Measurements from ENCODE around the gene TEX38. TPM values are rescaled to one million over a fixed set of nuclear protein-coding genes. Genes with fewer than 3 reads are reported as not detected.

TEX38 gene
- total RNA-seq (not detected), total RNA-seq (0 to 0.17 (median 0) reads per million in 29 experiments)
- not detected for total RNA-seq (2013)

DNA sequence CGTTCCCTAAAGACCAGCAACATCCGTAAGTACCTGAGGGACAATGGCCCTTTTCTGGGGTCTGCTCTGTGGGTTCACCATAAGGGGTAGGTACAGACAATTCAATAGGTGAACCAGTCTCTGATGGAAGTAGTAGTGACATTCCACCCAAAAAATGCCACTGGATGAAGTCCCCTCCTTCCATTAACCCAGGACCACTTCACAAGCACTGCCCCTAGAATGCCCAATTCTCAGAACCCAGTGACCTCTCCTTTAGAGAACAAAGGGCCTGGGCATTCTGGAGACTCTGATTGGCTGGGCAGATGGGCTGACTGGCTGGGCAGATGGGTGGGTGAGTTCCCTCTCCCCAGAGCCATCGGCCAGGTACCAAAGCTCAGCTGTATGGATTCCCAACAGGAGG, at the start of gene TEX38:
TSS of gene TEX38 (plus strand) at position 301 of the 400 bp plus-strand sequence. CDS start at position 382, 81 bp downstream.
- no peaks in the 10 kb centered on the region for H3K27me3 Mint-ChIP-seq
- WGBS (ENCODE audit: insufficient coverage), result 88% methylated on average over 1 of the region's 3 CpGs
- DNase-seq (no peak), ATAC-seq (replicated peaks in 1 of 4) (no peak)
- POLR2A ChIA-PET, result no interaction called here
- peaks cover 0 to 3% of the 10 kb centered on the region in 2 donors for H3K36me3 ChIP-seq (ENCODE audit: control insufficient read depth in 2 of 2, extremely low read depth in 1 of 2, insufficient read depth in 1 of 2, low read length in 1 of 2)
- peak within 1 kb of the TSS; percentile 14 to 55 for H3K27ac Mint-ChIP-seq
- H3K9me3 Mint-ChIP-seq, result no peaks in the 10 kb centered on the region
- no peaks in the 10 kb centered on the region for H3K27me3 ChIP-seq (replicated peaks in 1 of 2; ENCODE audit: control insufficient read depth in 2 of 2, extremely low read depth in 1 of 2, insufficient read depth in 2 of 2, low read length in 1 of 2)
- H3K36me3 Mint-ChIP-seq, result peaks cover 3% of the 10 kb centered on the region
- CTCF ChIA-PET, result no interaction called here
- H3K27ac ChIP-seq (ENCODE audit: low read length), result no peak within 1 kb of the TSS
- H3K9me3 ChIP-seq, result no peaks in the 10 kb centered on the region
- H3K4me1 Mint-ChIP-seq, result peaks cover 26 to 31% (median 26%) of the 10 kb centered on the region in 3 donors
- no peak within 1 kb of the TSS for H3K4me3 Mint-ChIP-seq
- no peak within 1 kb of the TSS for H3K4me3 ChIP-seq (ENCODE audit: control insufficient read depth in 1 of 2, extremely low read depth in 1 of 2, low read length in 1 of 2)
- peaks cover 10 to 22% of the 10 kb centered on the region in 2 experiments for H3K4me1 ChIP-seq (ENCODE audit: control insufficient read depth in 1 of 2, extremely low read depth in 1 of 2, insufficient read depth in 2 of 2, low read length in 2 of 2)

DNA sequence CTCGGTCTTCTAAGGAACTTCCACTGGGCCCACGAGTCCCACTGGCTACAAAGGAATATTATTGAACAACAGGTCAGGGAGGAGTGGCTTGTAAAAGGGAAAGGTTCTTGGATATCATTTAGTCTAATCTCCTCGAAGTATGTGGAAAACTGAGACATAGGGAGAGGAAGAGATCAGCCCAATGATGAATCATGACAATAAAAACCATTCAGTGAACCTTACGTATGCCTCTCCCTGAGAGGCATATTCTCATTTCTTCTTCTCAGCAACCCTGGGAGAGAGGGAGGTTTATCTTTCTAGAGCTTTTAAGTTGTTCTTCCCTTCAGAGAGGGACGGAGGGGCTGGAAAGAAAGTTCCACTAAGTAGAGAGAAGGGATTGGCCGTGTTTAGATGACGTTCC, 49.7 kb upstream of the TEX38 start:
- POLR2A ChIA-PET, result no interaction called here
- Histone ChIP-seq H3K4me3 (ENCODE audit: control insufficient read depth in 1 of 2, extremely low read depth in 1 of 2, low read length in 1 of 2) (no peak overlapping the region), H3K4me1 (ENCODE audit: control insufficient read depth in 1 of 2, extremely low read depth in 1 of 2, insufficient read depth in 2 of 2, low read length in 2 of 2) (peaks cover 0 to 6% of the 10 kb centered on the region in 2 experiments), H3K9me3 (no peaks in the 10 kb centered on the region), H3K27ac (ENCODE audit: low read length) (no peak overlapping the region), H3K27me3 (replicated peaks in 1 of 2; ENCODE audit: control insufficient read depth in 2 of 2, extremely low read depth in 1 of 2, insufficient read depth in 2 of 2, low read length in 1 of 2) (no peaks in the 10 kb centered on the region), H3K36me3 (ENCODE audit: control insufficient read depth in 2 of 2, extremely low read depth in 1 of 2, insufficient read depth in 1 of 2, low read length in 1 of 2) (no peaks in the 10 kb centered on the region)
- H3K27me3 Mint-ChIP-seq, result no peaks in the 10 kb centered on the region
- no peak overlapping the region for H3K4me3 Mint-ChIP-seq
- DNase-seq (no peak), ATAC-seq (replicated peaks in 1 of 4) (no peak)
- no peaks in the 10 kb centered on the region for H3K36me3 Mint-ChIP-seq
- H3K27ac Mint-ChIP-seq, result no peak overlapping the region
- 100% methylated on average over 1 of the region's 7 CpGs for WGBS (ENCODE audit: insufficient coverage)
- peaks cover 4 to 11% (median 8%) of the 10 kb centered on the region in 3 donors for H3K4me1 Mint-ChIP-seq
- no peaks in the 10 kb centered on the region for H3K9me3 Mint-ChIP-seq
- CTCF ChIA-PET, result no interaction called here

DNA sequence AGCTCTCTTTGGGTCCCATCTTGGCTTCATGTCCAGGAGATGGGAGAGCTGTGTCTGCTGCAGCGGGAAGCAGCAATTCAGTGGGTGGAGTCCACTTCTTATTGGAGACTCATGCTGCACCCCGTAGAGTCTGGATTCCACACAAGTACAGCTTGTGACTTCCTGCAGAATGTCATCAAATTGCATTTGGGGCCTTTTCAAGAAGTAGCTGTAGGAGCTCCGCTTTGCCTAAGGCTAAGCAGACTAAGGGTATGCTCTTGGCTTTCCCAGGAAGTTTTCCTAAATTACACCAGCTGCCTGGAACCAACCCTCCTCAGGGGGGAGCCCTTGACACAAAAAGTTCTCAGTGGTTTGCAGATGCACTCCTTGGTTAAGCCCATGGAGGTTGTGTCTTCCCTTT, 49.3 kb upstream of the TEX38 start:
- DNase-seq, result no peak
- H3K4me1 ChIP-seq (ENCODE audit: control insufficient read depth in 1 of 2, extremely low read depth in 1 of 2, insufficient read depth in 2 of 2, low read length in 2 of 2), result peaks cover 0 to 2% of the 10 kb centered on the region in 2 experiments
- H3K27me3 Mint-ChIP-seq, result no peaks in the 10 kb centered on the region
- H3K36me3 ChIP-seq (ENCODE audit: control insufficient read depth in 2 of 2, extremely low read depth in 1 of 2, insufficient read depth in 1 of 2, low read length in 1 of 2), result no peaks in the 10 kb centered on the region
- H3K9me3 ChIP-seq, result no peaks in the 10 kb centered on the region
- peaks cover 0 to 7% (median 4%) of the 10 kb centered on the region in 3 donors for H3K4me1 Mint-ChIP-seq
- 87% methylated on average over 3 of the region's 3 CpGs for WGBS (ENCODE audit: insufficient coverage)
- no peak overlapping the region for H3K4me3 ChIP-seq (ENCODE audit: control insufficient read depth in 1 of 2, extremely low read depth in 1 of 2, low read length in 1 of 2)
- no peak overlapping the region for H3K27ac ChIP-seq (ENCODE audit: low read length)
- ChIA-PET CTCF (interaction anchor here in 1 of 2 donors (0.5 kb wide), 1 partner anchor 44 kb away, joined by 3 read pairs; no protein-coding TSS in a partner anchor), POLR2A (no interaction called here)
- no peaks in the 10 kb centered on the region for H3K36me3 Mint-ChIP-seq
- H3K27me3 ChIP-seq (replicated peaks in 1 of 2; ENCODE audit: control insufficient read depth in 2 of 2, extremely low read depth in 1 of 2, insufficient read depth in 2 of 2, low read length in 1 of 2), result no peaks in the 10 kb centered on the region
- H3K4me3 Mint-ChIP-seq, result no peak overlapping the region
- no peaks in the 10 kb centered on the region for H3K9me3 Mint-ChIP-seq
- no peak overlapping the region for H3K27ac Mint-ChIP-seq
- ATAC-seq (replicated peaks in 1 of 4), result no peak

DNA sequence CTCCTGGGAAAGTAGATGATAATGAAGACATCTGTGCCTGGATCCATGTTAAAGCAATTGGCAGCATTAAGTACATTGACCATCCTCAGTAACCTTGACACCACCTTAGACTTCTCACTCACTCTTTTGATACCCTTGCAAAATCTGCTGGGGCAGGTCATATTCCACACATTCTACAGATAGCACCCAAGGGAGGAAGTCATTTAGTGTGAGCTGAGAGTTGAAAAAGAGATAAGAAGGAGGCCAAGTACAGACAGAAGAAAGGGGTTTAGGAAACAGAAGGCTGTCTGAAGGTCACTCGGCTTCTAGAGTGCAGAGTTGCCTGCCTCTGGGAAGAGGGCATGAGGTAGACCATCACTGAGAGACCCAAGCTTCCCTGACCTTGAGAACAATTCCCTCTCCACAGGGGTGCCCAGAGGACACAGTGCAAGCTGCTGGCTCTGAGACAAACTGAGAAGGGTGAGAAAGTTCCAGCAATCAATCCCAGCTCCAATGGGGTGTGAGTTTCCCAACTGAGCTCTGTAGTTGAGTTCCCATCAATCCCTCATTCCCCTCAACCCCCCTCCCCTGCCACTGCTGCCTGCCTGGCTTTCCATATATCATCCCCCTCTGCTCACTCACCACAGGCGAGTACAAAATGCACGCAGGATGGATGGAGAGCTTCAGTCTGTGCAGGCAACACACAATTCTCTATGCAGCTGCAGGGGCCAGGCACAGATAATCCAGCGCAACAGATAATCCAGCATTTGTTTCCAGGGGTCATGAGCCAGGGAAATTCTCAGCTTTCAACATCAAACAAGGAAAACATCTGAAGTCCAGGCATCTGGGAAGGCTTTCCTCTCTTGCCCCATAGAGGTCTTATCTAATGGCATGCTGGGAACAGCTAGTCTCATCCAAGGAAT, 47.7 kb upstream of the TEX38 start:
- Histone ChIP-seq H3K36me3 (ENCODE audit: control insufficient read depth in 2 of 2, extremely low read depth in 1 of 2, insufficient read depth in 1 of 2, low read length in 1 of 2) (no peaks in the 10 kb centered on the region), H3K4me3 (ENCODE audit: control insufficient read depth in 1 of 2, extremely low read depth in 1 of 2, low read length in 1 of 2) (no peak overlapping the region), H3K27ac (ENCODE audit: low read length) (no peak overlapping the region), H3K4me1 (ENCODE audit: control insufficient read depth in 1 of 2, extremely low read depth in 1 of 2, insufficient read depth in 2 of 2, low read length in 2 of 2) (no peaks in the 10 kb centered on the region), H3K27me3 (replicated peaks in 1 of 2; ENCODE audit: control insufficient read depth in 2 of 2, extremely low read depth in 1 of 2, insufficient read depth in 2 of 2, low read length in 1 of 2) (no peaks in the 10 kb centered on the region), H3K9me3 (no peaks in the 10 kb centered on the region)
- Mint-ChIP-seq H3K4me1 (no peaks in the 10 kb centered on the region), H3K36me3 (peaks cover 3% of the 10 kb centered on the region), H3K9me3 (no peaks in the 10 kb centered on the region), H3K4me3 (no peak overlapping the region), H3K27me3 (no peaks in the 10 kb centered on the region), H3K27ac (no peak overlapping the region)
- ChIA-PET CTCF (interaction anchor here in 1 of 2 donors (0.8 kb wide), 1 partner anchor 8 kb away, joined by 3 read pairs; no protein-coding TSS in a partner anchor), POLR2A (no interaction called here)
- ATAC-seq (replicated peaks in 1 of 4), result no peak
- WGBS (ENCODE audit: insufficient coverage), result 90% methylated on average over 2 of the region's 4 CpGs
- DNase-seq, result no peak

DNA sequence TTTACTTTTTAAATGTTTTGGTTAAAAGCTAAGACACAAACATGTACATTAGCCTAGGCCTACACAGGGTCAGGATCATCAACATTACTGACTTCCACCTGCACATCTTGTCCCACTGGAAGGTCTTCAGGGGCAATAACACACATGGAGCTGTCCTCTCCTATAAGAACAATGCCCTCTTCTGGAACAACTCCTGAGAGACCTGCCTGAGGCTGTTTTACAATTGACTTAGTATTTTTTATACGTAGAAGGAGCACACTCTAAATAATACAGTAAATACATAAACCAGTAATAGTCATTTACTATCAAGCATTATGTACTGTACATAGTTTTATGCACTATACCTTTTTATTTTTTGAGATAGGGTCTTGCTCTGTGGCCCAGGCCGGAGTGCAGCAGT, 40.9 kb upstream of the TEX38 start:
- no peak for ATAC-seq (replicated peaks in 1 of 4)
- no peak for DNase-seq
- no peak overlapping the region for H3K4me3 ChIP-seq (ENCODE audit: control insufficient read depth in 1 of 2, extremely low read depth in 1 of 2, low read length in 1 of 2)
- WGBS (ENCODE audit: insufficient coverage), result 100% methylated on average over 1 of the region's 2 CpGs
- Mint-ChIP-seq H3K36me3 (peaks cover 36% of the 10 kb centered on the region), H3K27ac (no peak overlapping the region), H3K27me3 (no peaks in the 10 kb centered on the region), H3K9me3 (no peaks in the 10 kb centered on the region), H3K4me1 (no peaks in the 10 kb centered on the region), H3K4me3 (no peak overlapping the region)
- POLR2A ChIA-PET, result no interaction called here
- no peaks in the 10 kb centered on the region for H3K27me3 ChIP-seq (replicated peaks in 1 of 2; ENCODE audit: control insufficient read depth in 2 of 2, extremely low read depth in 1 of 2, insufficient read depth in 2 of 2, low read length in 1 of 2)
- H3K27ac ChIP-seq (ENCODE audit: low read length), result no peak overlapping the region
- no peaks in the 10 kb centered on the region for H3K9me3 ChIP-seq
- peaks cover 0 to 37% of the 10 kb centered on the region in 2 donors for H3K36me3 ChIP-seq (ENCODE audit: control insufficient read depth in 2 of 2, extremely low read depth in 1 of 2, insufficient read depth in 1 of 2, low read length in 1 of 2)
- CTCF ChIA-PET, result no interaction called here
- H3K4me1 ChIP-seq (ENCODE audit: control insufficient read depth in 1 of 2, extremely low read depth in 1 of 2, insufficient read depth in 2 of 2, low read length in 2 of 2), result no peaks in the 10 kb centered on the region

DNA sequence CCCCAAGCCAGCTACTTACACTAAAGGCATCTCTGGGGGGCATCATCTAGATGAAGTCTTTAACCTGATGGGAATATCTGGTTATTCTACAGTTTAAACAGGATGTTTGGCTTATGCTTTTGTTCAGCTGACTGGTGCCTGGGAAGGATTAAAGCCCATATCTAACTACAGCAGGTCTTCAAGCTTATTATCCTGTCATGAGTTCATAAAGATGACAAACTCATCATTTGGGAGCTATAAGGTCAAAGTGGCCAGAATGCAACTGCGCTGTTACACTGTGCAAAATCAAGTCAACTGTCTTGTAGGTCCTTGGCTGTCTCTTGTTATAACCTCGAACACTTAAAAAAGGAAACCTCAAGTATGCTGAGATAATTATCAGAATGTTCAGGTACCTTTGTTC, 36.4 kb upstream of the TEX38 start:
- Mint-ChIP-seq H3K27me3 (no peaks in the 10 kb centered on the region), H3K9me3 (no peaks in the 10 kb centered on the region), H3K4me1 (no peaks in the 10 kb centered on the region), H3K36me3 (peaks cover 52% of the 10 kb centered on the region), H3K4me3 (no peak overlapping the region), H3K27ac (no peak overlapping the region)
- WGBS (ENCODE audit: insufficient coverage), result 100% methylated on average over 1 of the region's 2 CpGs
- Histone ChIP-seq H3K27ac (ENCODE audit: low read length) (no peak overlapping the region), H3K4me1 (ENCODE audit: control insufficient read depth in 1 of 2, extremely low read depth in 1 of 2, insufficient read depth in 2 of 2, low read length in 2 of 2) (no peaks in the 10 kb centered on the region), H3K4me3 (ENCODE audit: control insufficient read depth in 1 of 2, extremely low read depth in 1 of 2, low read length in 1 of 2) (no peak overlapping the region), H3K36me3 (ENCODE audit: control insufficient read depth in 2 of 2, extremely low read depth in 1 of 2, insufficient read depth in 1 of 2, low read length in 1 of 2) (peaks cover 0 to 46% of the 10 kb centered on the region in 2 donors), H3K9me3 (no peaks in the 10 kb centered on the region), H3K27me3 (replicated peaks in 1 of 2; ENCODE audit: control insufficient read depth in 2 of 2, extremely low read depth in 1 of 2, insufficient read depth in 2 of 2, low read length in 1 of 2) (no peaks in the 10 kb centered on the region)
- ChIA-PET CTCF (no interaction called here), POLR2A (interaction anchor here in 1 of 2 donors (0.5 kb wide), 1 partner anchor 253 kb away, joined by 3 read pairs; no protein-coding TSS in a partner anchor)
- no peak for DNase-seq
- no peak for ATAC-seq (replicated peaks in 1 of 4)
